ENCODE measurements around the gene ACBD6. TPM values are rescaled to one million over a fixed set of nuclear protein-coding genes. Genes with fewer than 3 reads are reported as not detected.

The ACBD6 gene
- total RNA-seq, 4 donors from 2014 or later, result 31.3 to 43.1 (median 36.9) TPM

- H3K4me3 ChIP-seq (ENCODE audit: low read depth, poor library complexity, severe bottlenecking), result no peak overlapping the region
- intact Hi-C loops (cut with DNase I; ENCODE audit: low total_unique reads), result loop anchor here (10.0 kb wide), 1 partner anchor 228 kb away; no protein-coding TSS in a partner anchor
- TF ChIP-seq POLR2A (IDR thresholded peaks at IDR 0.05) (no peak), CTCF (IDR thresholded peaks at IDR 0.05) (no peak)
- 75 to 84% methylated on average over 13 to 15 of the region's 15 CpGs for WGBS, 2 donors
- DNase-seq (ENCODE audit: low spot score in 2 of 2), result no peak
These were observed 245.9 kb downstream of the ACBD6 start for GRCh38 chr1:180256341-180257027.

DNA sequence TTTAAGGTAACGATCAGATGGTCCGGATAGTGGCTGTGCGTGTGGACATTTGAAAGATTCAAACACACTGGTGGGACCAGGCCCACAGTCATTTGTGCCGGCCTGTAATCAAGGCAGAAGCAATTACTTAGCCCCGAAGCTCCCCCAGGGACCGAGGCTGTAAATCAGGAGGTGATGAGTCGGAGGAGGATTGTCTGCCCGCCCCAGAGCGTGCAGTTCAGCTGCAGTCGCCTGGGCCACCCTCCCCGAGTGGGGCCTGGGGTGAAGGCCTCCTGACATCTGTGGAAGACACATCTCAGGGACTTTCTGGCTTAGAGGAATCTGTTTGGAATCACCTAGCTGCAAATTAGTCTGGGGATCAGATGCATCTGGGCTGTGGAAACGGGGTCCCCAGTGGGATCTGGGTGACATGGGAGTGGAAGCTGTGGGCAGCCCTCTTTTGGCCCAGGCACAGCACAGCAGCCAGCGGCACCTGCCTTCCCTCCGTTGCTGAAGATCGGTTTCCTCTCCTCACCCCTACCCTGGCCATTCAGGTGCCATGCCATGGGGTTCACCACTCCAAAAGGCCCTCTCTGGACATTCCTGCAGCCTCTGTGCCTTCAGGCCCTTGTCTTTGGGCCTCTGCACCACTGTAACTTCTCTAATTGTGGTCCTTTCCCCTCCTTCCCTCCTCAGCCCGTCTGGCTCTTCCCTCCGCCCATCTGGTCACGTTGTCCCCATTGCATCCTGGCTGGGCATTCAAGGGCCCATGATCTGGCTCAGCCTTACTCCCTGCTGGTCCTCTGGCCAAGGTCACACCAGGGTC lies 246.6 kb downstream of the ACBD6 start:
- no peak for TF ChIP-seq POLR2A (IDR thresholded peaks at IDR 0.05)
- no peak for TF ChIP-seq CTCF (IDR thresholded peaks at IDR 0.05)
- intact Hi-C loops (cut with DNase I; ENCODE audit: low total_unique reads), result loop anchor here (10.0 kb wide), 1 partner anchor 229 kb away; no protein-coding TSS in a partner anchor
- H3K4me3 ChIP-seq (ENCODE audit: low read depth, poor library complexity, severe bottlenecking), result no peak overlapping the region
- 59 to 60% methylated on average over 15 to 18 of the region's 18 CpGs for WGBS, 2 donors
- no peak for DNase-seq (ENCODE audit: low spot score in 2 of 2)

GRCh38 chr1:180254854-180255253 lies 247.5 kb downstream of the ACBD6 start:
- intact Hi-C loops (cut with DNase I; ENCODE audit: low total_unique reads), result loop anchor here (10.0 kb wide), 1 partner anchor 230 kb away; no protein-coding TSS in a partner anchor

GRCh38 chr1:180254496-180254819 lies 247.9 kb downstream of the ACBD6 start:
- no peak for DNase-seq (ENCODE audit: low spot score in 2 of 2)
- TF ChIP-seq CTCF (IDR thresholded peaks at IDR 0.05), result no peak
- no peak for TF ChIP-seq POLR2A (IDR thresholded peaks at IDR 0.05)
- no peak overlapping the region for H3K4me3 ChIP-seq (ENCODE audit: low read depth, poor library complexity, severe bottlenecking)
- 93 to 95% methylated on average over 9 of the region's 9 CpGs for WGBS, 2 donors
- intact Hi-C loops (cut with DNase I; ENCODE audit: low total_unique reads), result loop anchor here (10.0 kb wide), 1 partner anchor 230 kb away; no protein-coding TSS in a partner anchor

More at GRCh38 chr1:180254854-180255253, 247.5 kb downstream of the ACBD6 start:
- DNase-seq (ENCODE audit: low spot score in 2 of 2), result no peak
- H3K4me3 ChIP-seq (ENCODE audit: low read depth, poor library complexity, severe bottlenecking), result no peak overlapping the region
- TF ChIP-seq POLR2A (IDR thresholded peaks at IDR 0.05) (no peak), CTCF (IDR thresholded peaks at IDR 0.05) (no peak)
- WGBS, 2 donors, result 79 to 87% methylated on average over 3 to 11 of the region's 11 CpGs

DNA sequence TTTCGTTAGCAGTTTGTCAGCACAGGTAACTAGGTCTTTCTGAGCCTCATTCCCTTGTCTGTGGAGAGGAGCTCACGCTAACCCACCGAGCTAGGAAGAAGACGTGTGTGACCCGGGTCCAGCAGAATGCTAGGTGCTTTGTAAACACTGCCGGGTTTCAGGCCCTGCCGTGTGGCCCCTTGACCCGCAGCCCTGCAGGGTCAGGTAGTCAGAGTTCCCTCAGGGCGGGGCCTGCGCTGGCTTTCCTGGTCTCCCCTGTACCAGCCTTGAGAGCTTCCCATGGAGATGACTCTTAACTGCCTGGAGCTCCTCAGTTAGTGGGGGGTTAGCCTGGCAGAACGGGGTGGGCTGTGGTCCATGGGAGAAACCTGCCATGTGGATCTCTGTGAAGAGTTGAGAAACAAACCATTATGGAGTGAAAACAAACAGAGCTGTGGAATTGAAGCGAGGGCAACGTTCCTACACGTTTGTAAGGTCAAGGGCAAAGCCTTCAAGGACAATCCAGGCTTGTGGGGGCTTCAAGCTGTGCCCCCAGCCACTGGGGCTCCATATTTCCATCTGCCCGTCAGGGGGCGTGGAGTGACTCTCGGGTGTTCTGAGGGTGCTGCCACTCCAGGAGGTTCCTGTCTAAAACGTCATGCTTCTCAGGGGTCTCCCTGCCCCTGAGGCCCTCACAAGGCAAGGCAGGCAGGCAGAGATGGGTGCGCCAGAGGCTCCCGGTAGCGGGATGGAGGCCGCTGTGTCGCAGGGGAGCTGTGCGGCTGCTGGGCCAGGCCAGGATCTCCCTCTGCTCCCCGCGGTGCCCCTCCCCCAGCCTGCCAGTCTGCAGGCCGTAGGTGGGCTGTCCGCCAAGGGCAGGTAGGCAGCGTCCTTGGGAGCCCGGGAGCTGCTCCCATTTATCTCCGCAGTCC lies 248.5 kb downstream of the ACBD6 start:
- TF ChIP-seq POLR2A (IDR thresholded peaks at IDR 0.05), result no peak
- no peak for TF ChIP-seq CTCF (IDR thresholded peaks at IDR 0.05)
- WGBS, 2 donors, result 83 to 85% methylated on average over 30 to 31 of the region's 31 CpGs
- no peak for DNase-seq (ENCODE audit: low spot score in 2 of 2)
- H3K4me3 ChIP-seq (ENCODE audit: low read depth, poor library complexity, severe bottlenecking), result no peak overlapping the region
- intact Hi-C loops (cut with DNase I; ENCODE audit: low total_unique reads), result loop anchor here (10.0 kb wide), 1 partner anchor 231 kb away; no protein-coding TSS in a partner anchor

All from lower leg skin (tissue), 4 donors.